IPS-20b (cell line): ENCODE results near the gene ABHD1.

Experiments used
- H3K27ac ChIP-seq: one replicate; pipeline ENCODE4 v1.5.1; 2013; ENCODE audit warnings: low read length
- H3K27me3 ChIP-seq: 2 replicates; pipeline ENCODE4 v1.6.1; 2013; ENCODE audit warnings: mild to moderate bottlenecking, low read length, inconsistent platforms; ENCODE audit not compliant: insufficient read depth
- H3K36me3 ChIP-seq: 2 replicates; pipeline ENCODE4 v1.6.1; 2013; ENCODE audit warnings: low read depth, mild to moderate bottlenecking, inconsistent platforms, low read length, moderate library complexity; ENCODE audit not compliant: insufficient read depth
- H3K4me1 ChIP-seq: 2 replicates; pipeline ENCODE4 v1.6.1; 2013; ENCODE audit warnings: mild to moderate bottlenecking, control low read depth, inconsistent platforms, low read length, moderate library complexity; ENCODE audit not compliant: insufficient read depth
- H3K4me3 ChIP-seq: 2 replicates; pipeline ENCODE4 v1.5.1; 2013; ENCODE audit warnings: mild to moderate bottlenecking, low read length, inconsistent platforms
- H3K9ac ChIP-seq: 2 replicates; pipeline ENCODE4 v1.6.1; 2013; ENCODE audit warnings: low read depth, mild to moderate bottlenecking, inconsistent platforms, low read length, moderate library complexity
- H3K9me3 ChIP-seq: 2 replicates; pipeline ENCODE4 v1.6.1; 2013; ENCODE audit warnings: mild to moderate bottlenecking, low read depth, low read length, inconsistent platforms; ENCODE audit not compliant: insufficient read depth

Gene ABHD1

GRCh38 chr2:27089111-27089954, 34.3 kb upstream of the ABHD1 start:
- no peaks in the 10 kb centered on the region for H3K36me3 ChIP-seq
- H3K27ac ChIP-seq = no peak overlapping the region
- H3K9ac ChIP-seq = no peak overlapping the region
- peaks cover 8% of the 10 kb centered on the region; the same call in 1 of the 2 replicates for H3K4me1 ChIP-seq
- H3K4me3 ChIP-seq = no peak overlapping the region
- peaks cover 30% of the 10 kb centered on the region for H3K27me3 ChIP-seq
- no peaks in the 10 kb centered on the region for H3K9me3 ChIP-seq

DNA sequence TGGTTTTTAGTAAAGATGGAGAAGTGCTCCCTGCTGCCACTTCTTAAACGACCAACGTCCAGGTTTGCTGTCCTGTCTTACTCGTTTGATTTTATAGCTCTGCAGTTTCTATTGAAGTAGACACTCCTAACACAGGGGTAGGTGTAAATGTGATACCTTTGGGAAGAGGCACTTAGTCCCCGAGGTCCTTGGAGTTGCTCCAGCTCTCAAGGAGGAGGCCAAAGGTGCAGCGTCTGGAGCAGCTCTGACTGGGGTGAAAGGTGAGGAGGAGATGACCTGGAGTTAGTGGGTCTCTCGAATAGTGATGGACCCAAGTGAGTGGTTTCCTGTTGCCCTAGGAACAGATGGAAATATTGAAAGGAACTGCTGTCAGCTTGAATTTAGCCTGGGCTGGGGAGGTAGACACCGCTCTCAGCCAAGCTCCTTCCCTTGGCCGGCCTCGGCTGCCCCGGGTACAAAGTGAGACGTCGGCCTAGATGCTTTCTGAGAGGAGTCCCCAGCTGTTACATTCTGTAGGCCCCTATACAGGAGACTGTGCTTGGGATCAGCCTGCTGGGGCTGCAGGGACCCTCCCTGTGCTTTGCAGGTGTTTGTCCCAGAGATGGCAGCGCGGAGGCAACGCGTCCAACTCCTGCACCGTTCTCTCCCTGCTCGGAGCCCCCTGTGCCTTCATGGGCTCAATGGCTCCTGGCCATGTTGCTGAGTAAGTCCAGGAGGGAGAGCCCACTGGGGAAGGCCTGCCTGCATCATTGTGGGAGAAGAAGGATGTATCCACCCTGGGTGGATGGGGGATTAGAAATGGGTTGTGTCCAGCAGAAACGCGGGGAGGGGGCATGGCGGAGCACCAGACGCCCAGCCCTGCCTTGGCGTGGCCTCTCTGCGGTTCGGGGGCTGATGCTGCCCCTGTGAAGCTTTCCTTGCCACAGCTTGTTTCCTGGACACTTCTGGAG, 31.6 kb upstream of the ABHD1 start:
- no peak overlapping the region for H3K4me3 ChIP-seq
- H3K27me3 ChIP-seq = peaks cover 12% of the 10 kb centered on the region
- H3K36me3 ChIP-seq = no peaks in the 10 kb centered on the region
- H3K9ac ChIP-seq = no peak overlapping the region
- H3K9me3 ChIP-seq = no peaks in the 10 kb centered on the region
- peaks cover 3% of the 10 kb centered on the region; the same call in 1 of the 2 replicates for H3K4me1 ChIP-seq
- no peak overlapping the region for H3K27ac ChIP-seq

GRCh38 chr2:27092696-27093429, 30.8 kb upstream of the ABHD1 start:
- no peak overlapping the region for H3K27ac ChIP-seq
- no peaks in the 10 kb centered on the region for H3K9me3 ChIP-seq
- no peak overlapping the region for H3K9ac ChIP-seq
- no peaks in the 10 kb centered on the region for H3K4me1 ChIP-seq
- H3K4me3 ChIP-seq = no peak overlapping the region
- H3K36me3 ChIP-seq = no peaks in the 10 kb centered on the region
- H3K27me3 ChIP-seq = peaks cover 3% of the 10 kb centered on the region; the same call in 1 of the 2 replicates

DNA sequence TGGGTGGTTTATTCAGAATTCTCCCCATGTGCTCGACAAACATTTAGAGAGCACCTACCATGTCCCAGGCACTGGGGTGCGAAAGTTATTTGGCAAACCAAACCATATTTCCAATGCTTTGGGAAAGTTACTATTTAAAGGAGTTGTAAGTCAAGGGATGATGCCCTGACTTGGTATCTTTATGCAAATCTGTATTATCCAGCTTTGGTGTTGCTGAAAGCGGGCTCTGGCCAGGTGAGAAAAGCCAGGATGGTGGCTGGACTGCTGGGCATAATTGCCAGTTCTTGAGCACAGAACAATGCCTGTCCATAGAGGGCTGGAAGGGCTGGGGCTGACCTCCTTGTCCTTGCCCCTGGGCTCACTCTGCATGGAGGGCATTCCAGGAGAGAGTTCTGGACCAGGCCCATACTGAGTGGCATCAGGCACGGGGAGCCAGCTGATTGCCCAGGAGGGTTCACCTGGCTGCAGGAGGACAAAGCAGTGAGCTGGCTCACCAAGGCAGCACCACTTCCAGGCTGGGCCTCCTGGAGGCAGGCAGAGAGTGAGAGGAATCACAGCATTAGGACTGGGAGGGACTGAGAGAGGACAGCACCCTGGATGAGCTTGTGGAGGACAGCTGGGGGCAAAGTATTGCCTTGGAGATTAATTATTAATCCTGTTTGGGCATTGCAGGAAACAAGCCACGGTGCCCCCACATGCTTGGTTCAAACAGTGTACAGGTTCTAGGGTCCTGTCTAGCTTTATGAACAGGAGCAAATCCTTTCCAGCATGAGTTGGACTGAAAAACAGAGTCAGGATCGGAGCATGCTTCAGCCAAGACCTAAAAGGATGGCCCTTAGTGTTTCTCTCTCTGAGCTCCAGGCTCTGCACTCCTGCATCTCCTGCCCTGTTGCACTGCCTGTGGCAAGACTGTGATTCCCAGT, 29.9 kb upstream of the ABHD1 start:
- H3K27ac ChIP-seq = no peak overlapping the region
- no peaks in the 10 kb centered on the region for H3K27me3 ChIP-seq
- no peaks in the 10 kb centered on the region for H3K4me1 ChIP-seq
- no peaks in the 10 kb centered on the region for H3K36me3 ChIP-seq
- H3K9ac ChIP-seq = no peak overlapping the region
- no peaks in the 10 kb centered on the region for H3K9me3 ChIP-seq
- no peak overlapping the region for H3K4me3 ChIP-seq

DNA sequence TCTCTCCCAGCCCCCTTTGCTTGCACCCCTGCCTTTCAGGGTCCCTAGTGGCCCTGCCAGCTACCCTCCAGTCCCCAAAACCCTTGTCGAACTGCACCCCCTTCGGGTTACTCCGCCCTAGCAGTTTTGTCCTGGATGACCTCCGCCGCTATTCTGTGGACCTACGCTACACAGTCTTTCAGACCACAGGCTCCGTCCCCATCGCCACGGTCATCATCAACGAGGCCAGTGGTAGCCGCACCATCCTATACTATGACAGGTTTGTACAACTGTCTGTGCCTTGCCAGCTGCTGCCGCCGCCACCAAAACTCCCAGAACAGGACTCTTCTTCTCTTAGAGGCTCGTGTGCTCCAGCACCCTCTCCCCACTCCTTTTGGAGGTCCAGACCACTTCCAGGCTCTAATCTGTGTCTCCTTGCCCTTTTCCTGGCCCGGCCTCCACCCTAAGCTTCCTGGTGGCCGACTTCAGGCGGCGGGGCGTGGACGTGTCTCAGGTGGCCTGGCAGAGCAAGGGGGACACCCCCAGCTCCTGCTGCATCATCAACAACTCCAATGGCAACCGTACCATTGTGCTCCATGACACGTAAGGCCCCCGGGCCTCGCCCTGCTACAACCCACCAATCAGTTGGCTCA, 29.1 kb upstream of the ABHD1 start:
- H3K4me3 ChIP-seq = no peak overlapping the region
- H3K9me3 ChIP-seq = no peaks in the 10 kb centered on the region
- H3K4me1 ChIP-seq = no peaks in the 10 kb centered on the region
- H3K36me3 ChIP-seq = no peaks in the 10 kb centered on the region
- H3K27me3 ChIP-seq = no peaks in the 10 kb centered on the region
- no peak overlapping the region for H3K27ac ChIP-seq
- no peak overlapping the region for H3K9ac ChIP-seq

GRCh38 chr2:27095427-27095744, 28.2 kb upstream of the ABHD1 start:
- Histone ChIP-seq H3K9ac (no peak overlapping the region), H3K27ac (no peak overlapping the region), H3K4me3 (no peak overlapping the region), H3K36me3 (no peaks in the 10 kb centered on the region), H3K4me1 (no peaks in the 10 kb centered on the region), H3K27me3 (no peaks in the 10 kb centered on the region), H3K9me3 (no peaks in the 10 kb centered on the region)

- H3K9ac ChIP-seq = peak overlapping the region; percentile 64; the same call in 1 of the 2 replicates
- H3K27me3 ChIP-seq = no peaks in the 10 kb centered on the region
- peak overlapping the region; percentile 57; the same call in 1 of the 2 replicates for H3K4me3 ChIP-seq
- H3K4me1 ChIP-seq = no peaks in the 10 kb centered on the region
- H3K9me3 ChIP-seq = no peaks in the 10 kb centered on the region
- H3K27ac ChIP-seq = no peak overlapping the region
- no peaks in the 10 kb centered on the region for H3K36me3 ChIP-seq
These were observed 27.6 kb upstream of the ABHD1 start for GRCh38 chr2:27095745-27096651.

DNA sequence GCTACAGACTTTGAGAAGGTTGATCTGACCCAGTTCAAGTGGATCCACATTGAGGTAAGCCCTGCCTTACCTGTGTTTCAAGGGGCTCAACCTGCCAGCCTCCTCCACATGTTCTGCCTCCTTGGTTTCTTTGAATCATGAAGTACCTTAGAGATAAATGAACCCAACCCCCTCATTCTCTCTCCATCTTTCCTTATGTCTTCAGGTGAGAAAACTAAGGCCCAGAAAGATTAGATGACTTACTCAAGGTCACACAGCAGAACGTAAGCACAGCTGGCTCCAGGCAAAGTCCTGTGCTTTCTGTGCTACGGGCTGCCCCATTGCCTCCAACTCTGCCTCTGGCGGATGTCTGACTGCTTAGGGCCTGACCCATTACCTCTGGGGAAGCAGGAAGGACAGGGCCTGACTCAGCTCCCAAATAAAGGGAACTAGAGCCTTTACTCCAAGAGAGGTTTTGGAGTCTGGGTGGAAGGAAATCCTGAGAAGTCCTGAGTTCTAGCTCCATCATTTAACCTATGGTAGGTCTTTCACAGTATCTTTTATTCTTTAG, 26.8 kb upstream of the ABHD1 start:
- Histone ChIP-seq H3K4me1 (no peaks in the 10 kb centered on the region), H3K27ac (no peak overlapping the region), H3K4me3 (no peak overlapping the region), H3K9me3 (no peaks in the 10 kb centered on the region), H3K36me3 (no peaks in the 10 kb centered on the region), H3K27me3 (no peaks in the 10 kb centered on the region), H3K9ac (no peak overlapping the region; the same call in 1 of the 2 replicates)

GRCh38 chr2:27097341-27097740, 26.3 kb upstream of the ABHD1 start:
- Histone ChIP-seq H3K4me3 (no peak overlapping the region), H3K9ac (no peak overlapping the region), H3K36me3 (no peaks in the 10 kb centered on the region), H3K9me3 (no peaks in the 10 kb centered on the region), H3K27ac (no peak overlapping the region), H3K4me1 (no peaks in the 10 kb centered on the region), H3K27me3 (no peaks in the 10 kb centered on the region)
